SK-N-SH (cell line): ENCODE data around the gene PERM1. TPM values are rescaled to one million over a fixed set of nuclear protein-coding genes. Genes with fewer than 3 reads are reported as not detected.

ENCODE experiments used
- CTCF ChIA-PET: fragments of 300-600, 350-600 bp; formaldehyde crosslinking; extraction: SDS; loops from one replicate; lab custom pipeline; 2021; lab: Yijun Ruan, JAX
- POLR2A ChIA-PET: fragments of 350-600 bp; sonication (Branson Sonifier 250); formaldehyde crosslinking; extraction: SDS; loops from one replicate; lab custom pipeline; 2020; ENCODE audit warnings: antibody characterized with exemption, inconsistent platforms; lab: Yijun Ruan, JAX
- DNase-seq: peaks from one replicate; pipeline ENCODE4 v3.0.0; 2012
- H2AFZ ChIP-seq: fragments of 200-600 bp; sonication (generic); 2 replicates; pipeline ENCODE4 v1.8.1; 2016; ENCODE audit warnings: antibody characterized with exemption, mild to moderate bottlenecking, low read depth
- H3F3A ChIP-seq: fragments of 200-600 bp; sonication (generic); replicated peaks from 2 replicates; pipeline ENCODE3; 2016; ENCODE audit warnings: antibody characterized with exemption, mild to moderate bottlenecking; ENCODE audit not compliant: insufficient read depth
- H3K27ac ChIP-seq, 2 experiments: fragments of 200-500 bp in 1 of 2; fragments of 200-600 bp in 1 of 2; sonication (Bioruptor generic) in 1 of 2; sonication (generic), shearing (Covaris generic) in 1 of 2; 2 replicates each; pipeline versions ENCODE4 v1.5.1 to v1.6.1; 2014 to 2016; ENCODE audit warnings: low read depth in 2 of 2, inconsistent platforms in 1 of 2, low read length in 1 of 2, mild to moderate bottlenecking in 1 of 2, mixed read lengths in 1 of 2
- H3K27me3 ChIP-seq: fragments of 200-600 bp; sonication (generic), shearing (Covaris generic); 2 replicates; pipeline ENCODE4 v1.6.1; 2016; ENCODE audit warnings: mixed run types; ENCODE audit not compliant: insufficient read depth
- H3K36me3 ChIP-seq, 2 experiments: fragments of 200-500 bp in 1 of 2; fragments of 200-600 bp in 1 of 2; sonication (Bioruptor generic) in 1 of 2; sonication (generic) in 1 of 2; replicated peaks in 1 of 2; 2 replicates each; pipeline versions ENCODE3 to v1.5.1; 2014 to 2016; ENCODE audit warnings: low read length in 1 of 2, mild to moderate bottlenecking in 1 of 2; ENCODE audit not compliant: insufficient read depth in 2 of 2, control insufficient read depth in 1 of 2
- H3K4me1 ChIP-seq, 2 experiments: fragments of 200-500 bp in 1 of 2; fragments of 200-600 bp in 1 of 2; sonication (Bioruptor generic) in 1 of 2; sonication (generic), shearing (Covaris generic) in 1 of 2; 2 replicates each; pipeline versions ENCODE4 v1.5.1 to v1.6.1; 2014 to 2016; ENCODE audit warnings: low read depth in 1 of 2, low read length in 1 of 2, mixed run types in 1 of 2; ENCODE audit not compliant: insufficient read depth in 2 of 2, control insufficient read depth in 1 of 2
- H3K4me2 ChIP-seq: fragments of 200-600 bp; sonication (generic), shearing (Covaris generic); 2 replicates; pipeline ENCODE4 v1.6.1; 2017; ENCODE audit warnings: mixed run types
- H3K4me3 ChIP-seq, 2 experiments: fragments of 200-500 bp in 1 of 2; fragments of 200-600 bp in 1 of 2; sonication (Bioruptor generic) in 1 of 2; sonication (generic), shearing (Covaris generic) in 1 of 2; 2 replicates each; pipeline versions ENCODE4 v1.5.1 to v1.8.1; 2014 to 2016; ENCODE audit warnings: low read depth in 2 of 2, inconsistent platforms in 1 of 2, low read length in 1 of 2, mild to moderate bottlenecking in 1 of 2, mixed read lengths in 1 of 2, moderate library complexity in 1 of 2
- H3K79me2 ChIP-seq: fragments of 200-600 bp; sonication (generic); 2 replicates; pipeline ENCODE4 v1.8.1; 2017; ENCODE audit warnings: mild to moderate bottlenecking; ENCODE audit not compliant: insufficient read depth
- H3K9ac ChIP-seq: fragments of 200-600 bp; sonication (generic); 2 replicates; pipeline ENCODE4 v1.6.1; 2017; ENCODE audit warnings: mixed run types
- H3K9me2 ChIP-seq: fragments of 200-600 bp; sonication (generic); 2 replicates; pipeline ENCODE4 v1.6.1; 2017; ENCODE audit warnings: mixed run types
- H3K9me3 ChIP-seq: fragments of 200-600 bp; sonication (generic); 2 replicates; pipeline ENCODE4 v1.6.1; 2017; ENCODE audit warnings: mixed run types, mild to moderate bottlenecking, moderate library complexity
- H4K20me1 ChIP-seq: fragments of 200-600 bp; sonication (generic); 2 replicates; pipeline ENCODE4 v1.6.1; 2017; ENCODE audit warnings: mild to moderate bottlenecking, mixed run types; ENCODE audit not compliant: insufficient read depth
- CHD2 ChIP-seq: fragments of 150-350 bp; IDR thresholded peaks from 2 replicates; pipeline ENCODE4 v1.6.1; 2018; ENCODE audit warnings: low read length; ENCODE audit not compliant: partially characterized antibody
- CTCF ChIP-seq: fragments of 200-600 bp; sonication (generic); IDR thresholded peaks from 2 replicates; pipeline ENCODE4 v1.6.1; 2017; ENCODE audit warnings: antibody characterized with exemption, mild to moderate bottlenecking, moderate library complexity
- ELF1 ChIP-seq: IDR thresholded peaks from 2 replicates; pipeline ENCODE4 v1.4.0; 2012
- EP300 ChIP-seq, 2 experiments: IDR thresholded peaks; 2 replicates each; pipeline versions ENCODE4 v1.4.0 to v1.6.1; 2012; ENCODE audit warnings: borderline replicate concordance in 1 of 2, low read depth in 1 of 2, low read length in 1 of 2
- EZH2phosphoT487 ChIP-seq: fragments of 200-600 bp; sonication (generic); IDR thresholded peaks from 2 replicates; pipeline ENCODE4 v1.6.1; 2017; ENCODE audit warnings: low read depth, mixed run types, mild to moderate bottlenecking, antibody characterized with exemption, moderate library complexity, borderline replicate concordance
- FOSL2 ChIP-seq: IDR thresholded peaks from 2 replicates; pipeline ENCODE4 v1.4.0; 2012; ENCODE audit warnings: low read depth, mild to moderate bottlenecking, moderate library complexity, borderline replicate concordance
- GABPA ChIP-seq: IDR thresholded peaks from 2 replicates; pipeline ENCODE4 v1.4.0; 2012; ENCODE audit warnings: low read depth, mild to moderate bottlenecking
- GATA2 ChIP-seq: sonication (generic); formaldehyde crosslinking; IDR thresholded peaks from 2 replicates; pipeline ENCODE4 v1.5.0; 2020; ENCODE audit warnings: mild to moderate bottlenecking, missing genetic modification reagents
- JUND ChIP-seq: IDR thresholded peaks from 2 replicates; pipeline ENCODE4 v1.4.0; 2012
- MXI1 ChIP-seq: IDR thresholded peaks from 2 replicates; pipeline ENCODE4 v1.6.1; 2012; ENCODE audit warnings: mild to moderate bottlenecking, low read depth, low read length, improper control_type of control experiment
- NFIC ChIP-seq: IDR thresholded peaks from 2 replicates; pipeline ENCODE4 v1.4.0; 2012; ENCODE audit warnings: borderline replicate concordance
- RCOR1 ChIP-seq: fragments of 150-350 bp; IDR thresholded peaks from 2 replicates; pipeline ENCODE4 v1.6.1; 2017; ENCODE audit warnings: antibody characterized with exemption, low read length
- RFX5 ChIP-seq: IDR thresholded peaks from 2 replicates; pipeline ENCODE4 v1.6.1; 2012; ENCODE audit warnings: mild to moderate bottlenecking, improper control_type of control experiment, low read length
- SMC3 ChIP-seq: IDR thresholded peaks from 2 replicates; pipeline ENCODE4 v1.6.1; 2012; ENCODE audit warnings: low read depth, low read length, improper control_type of control experiment
- TAF1 ChIP-seq: IDR thresholded peaks from 2 replicates; pipeline ENCODE4 v1.6.1; 2012; ENCODE audit warnings: low read depth, mild to moderate bottlenecking, low read length, moderate library complexity, borderline replicate concordance
- TEAD4 ChIP-seq: IDR thresholded peaks from 2 replicates; pipeline ENCODE4 v1.4.0; 2012; ENCODE audit warnings: mild to moderate bottlenecking, borderline replicate concordance; ENCODE audit not compliant: insufficient read depth
- YY1 ChIP-seq: IDR thresholded peaks from 2 replicates; pipeline ENCODE4 v1.4.0; 2012; ENCODE audit warnings: low read depth, mild to moderate bottlenecking
- WGBS: methylation state at CpG from one replicate; pipeline ENCODE4 v1.1.6; 2017; ENCODE audit warnings: low lambda C conversion rate; 5-methylcytosine and 5-hydroxymethylcytosine counted together
- polyA plus RNA-seq, 3 experiments: library from polyadenylated mRNA; depleted of rRNA; stranded (reverse); fragments of >200 nt; gene quantifications; 2 replicates each; pipeline ENCODE4 v1.2.3, GENCODE V29; 2012
- TF ChIP-seq, protein P1 (sequence below): fragments of 150-350 bp; IDR thresholded peaks from 2 replicates; pipeline ENCODE4 v1.6.1; 2017; ENCODE audit warnings: antibody characterized with exemption, low read length, low read depth, borderline replicate concordance
- TF ChIP-seq, protein P2 (sequence below): IDR thresholded peaks from 2 replicates; pipeline ENCODE4; 2012
- TF ChIP-seq, protein P3 (sequence below): fragments of 150-350 bp; IDR thresholded peaks from 2 replicates; pipeline ENCODE4 v1.6.1; 2016; ENCODE audit warnings: mild to moderate bottlenecking, low read depth, low read length

The PERM1 gene
- polyA plus RNA-seq, 1 of the 3 experiments (the other 2 are of a cell fraction) = 0.25 TPM

DNA sequence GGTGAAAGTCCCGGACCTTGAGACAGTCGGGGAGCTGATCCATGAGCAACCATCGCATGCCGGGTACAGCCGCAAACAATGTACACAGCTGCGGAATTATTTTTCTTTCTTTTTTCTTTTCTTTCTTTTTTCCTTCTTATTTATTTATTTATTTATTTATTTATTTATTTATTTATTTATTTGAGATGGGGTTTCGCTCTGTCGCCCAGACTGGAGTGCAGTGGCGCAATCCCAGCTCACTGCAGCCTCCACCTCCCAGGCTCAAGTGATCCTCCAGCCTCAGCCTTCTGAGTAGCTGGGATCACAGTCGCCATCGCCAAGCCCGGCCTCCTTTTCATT, 2.6 kb upstream of the PERM1 start:
- H3K27me3 ChIP-seq = peaks cover 30% of the 10 kb centered on the region; the same call in 1 of the 2 replicates
- peak overlapping the region in 1 of 2 experiments; percentile 32; a peak in 1 of 4 replicates for H3K4me3 ChIP-seq
- H3F3A ChIP-seq = no peaks in the 10 kb centered on the region
- 40% methylated on average over 11 of the region's 12 CpGs for WGBS
- H2AFZ ChIP-seq = no peak overlapping the region
- H3K36me3 ChIP-seq = no peaks in the 10 kb centered on the region
- ChIA-PET CTCF (interaction anchor here (0.6 to 9.1 kb wide), 37 partner anchors 8 to 364 kb away, joined by 3 to 246 read pairs (median 4); partner anchors contain the start of genes AGRN, HES4, ISG15 and KLHL17), POLR2A (no interaction called here)
- H3K9me2 ChIP-seq = no peaks in the 10 kb centered on the region
- H3K27ac ChIP-seq = no peak overlapping the region
- H3K79me2 ChIP-seq = no peaks in the 10 kb centered on the region
- H3K9ac ChIP-seq = no peak overlapping the region
- TF ChIP-seq CHD2 (no peak), CTCF (no peak; the same call in none of the 2 replicates), NFIC (no peak), RCOR1 (no peak), EP300 (IDR thresholded peaks at IDR 0.05; ENCODE audit: borderline replicate concordance in 1 of 2, low read depth in 1 of 2, low read length in 1 of 2) (no peak), RFX5 (no peak), GATA2 (CRISPR knock-in tag) (no peak), JUND (no peak), TAF1 (no peak), FOSL2 (no peak), YY1 (no peak), MXI1 (no peak), SMC3 (no peak), TEAD4 (no peak), ELF1 (no peak), EZH2phosphoT487 (no peak), GABPA (no peak)
- TF ChIP-seq, protein P1, sequence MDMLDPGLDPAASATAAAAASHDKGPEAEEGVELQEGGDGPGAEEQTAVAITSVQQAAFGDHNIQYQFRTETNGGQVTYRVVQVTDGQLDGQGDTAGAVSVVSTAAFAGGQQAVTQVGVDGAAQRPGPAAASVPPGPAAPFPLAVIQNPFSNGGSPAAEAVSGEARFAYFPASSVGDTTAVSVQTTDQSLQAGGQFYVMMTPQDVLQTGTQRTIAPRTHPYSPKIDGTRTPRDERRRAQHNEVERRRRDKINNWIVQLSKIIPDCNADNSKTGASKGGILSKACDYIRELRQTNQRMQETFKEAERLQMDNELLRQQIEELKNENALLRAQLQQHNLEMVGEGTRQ = no peak
- TF ChIP-seq, protein P2, sequence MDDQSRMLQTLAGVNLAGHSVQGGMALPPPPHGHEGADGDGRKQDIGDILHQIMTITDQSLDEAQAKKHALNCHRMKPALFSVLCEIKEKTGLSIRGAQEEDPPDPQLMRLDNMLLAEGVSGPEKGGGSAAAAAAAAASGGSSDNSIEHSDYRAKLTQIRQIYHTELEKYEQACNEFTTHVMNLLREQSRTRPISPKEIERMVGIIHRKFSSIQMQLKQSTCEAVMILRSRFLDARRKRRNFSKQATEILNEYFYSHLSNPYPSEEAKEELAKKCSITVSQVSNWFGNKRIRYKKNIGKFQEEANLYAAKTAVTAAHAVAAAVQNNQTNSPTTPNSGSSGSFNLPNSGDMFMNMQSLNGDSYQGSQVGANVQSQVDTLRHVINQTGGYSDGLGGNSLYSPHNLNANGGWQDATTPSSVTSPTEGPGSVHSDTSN = no peak
- TF ChIP-seq, protein P3, sequence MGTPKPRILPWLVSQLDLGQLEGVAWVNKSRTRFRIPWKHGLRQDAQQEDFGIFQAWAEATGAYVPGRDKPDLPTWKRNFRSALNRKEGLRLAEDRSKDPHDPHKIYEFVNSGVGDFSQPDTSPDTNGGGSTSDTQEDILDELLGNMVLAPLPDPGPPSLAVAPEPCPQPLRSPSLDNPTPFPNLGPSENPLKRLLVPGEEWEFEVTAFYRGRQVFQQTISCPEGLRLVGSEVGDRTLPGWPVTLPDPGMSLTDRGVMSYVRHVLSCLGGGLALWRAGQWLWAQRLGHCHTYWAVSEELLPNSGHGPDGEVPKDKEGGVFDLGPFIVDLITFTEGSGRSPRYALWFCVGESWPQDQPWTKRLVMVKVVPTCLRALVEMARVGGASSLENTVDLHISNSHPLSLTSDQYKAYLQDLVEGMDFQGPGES = no peak
- H3K4me2 ChIP-seq = peak overlapping the region; percentile 63; the same call in 1 of the 2 replicates
- no peak for DNase-seq
- H3K9me3 ChIP-seq = no peaks in the 10 kb centered on the region
- H4K20me1 ChIP-seq = no peaks in the 10 kb centered on the region
- H3K4me1 ChIP-seq = peaks cover 0 to 9% of the 10 kb centered on the region in 2 experiments; a peak in 1 of 4 replicates
